ENCODE results near the gene NTN1.

The NTN1 gene

GRCh38 chr17:9200699-9201359, 179.5 kb downstream of the NTN1 start:
- no peak for DNase-seq

GRCh38 chr17:9202532-9202931, 181.2 kb downstream of the NTN1 start:
- no peak for DNase-seq

- DNase-seq: no peak
Measured at GRCh38 chr17:9203771-9204425, 182.6 kb downstream of the NTN1 start.

GRCh38 chr17:9204637-9205329, 183.5 kb downstream of the NTN1 start:
- DNase-seq: no peak

GRCh38 chr17:9205520-9206409, 184.5 kb downstream of the NTN1 start:
- no peak for DNase-seq

GRCh38 chr17:9206410-9206703, 185.0 kb downstream of the NTN1 start:
- DNase-seq: no peak

GRCh38 chr17:9206741-9207332, 185.5 kb downstream of the NTN1 start:
- no peak for DNase-seq

- no peak for DNase-seq
Measured at GRCh38 chr17:9208381-9209105, 187.2 kb downstream of the NTN1 start.

GRCh38 chr17:9209347-9209746, 188.0 kb downstream of the NTN1 start:
- DNase-seq: no peak

- DNase-seq: no peak
Measured at GRCh38 chr17:9209781-9210370, 188.6 kb downstream of the NTN1 start.

- no peak for DNase-seq
Measured at GRCh38 chr17:9211133-9211765, 189.9 kb downstream of the NTN1 start.

GRCh38 chr17:9212376-9213302, 191.3 kb downstream of the NTN1 start:
- no peak for DNase-seq

- no peak for DNase-seq
Measured at GRCh38 chr17:9213303-9213640, 192.0 kb downstream of the NTN1 start.

GRCh38 chr17:9215465-9215864, 194.2 kb downstream of the NTN1 start:
- no peak for DNase-seq

GRCh38 chr17:9217151-9218056, 196.1 kb downstream of the NTN1 start:
- DNase-seq: no peak

GRCh38 chr17:9218064-9218635, 196.8 kb downstream of the NTN1 start:
- no peak for DNase-seq

- DNase-seq: no peak
Measured at GRCh38 chr17:9218911-9219310, 197.6 kb downstream of the NTN1 start.

GRCh38 chr17:9219631-9220397, 198.5 kb downstream of the NTN1 start:
- DNase-seq: no peak
